Nephron (organoid): Measurements from ENCODE around the gene SARNP.
A peak's percentile ranks its signal among the peaks of the same experiment; 100 is the strongest.

Source experiments
- H3K27ac Mint-ChIP-seq, 3 experiments: 2 replicates each; pipeline ENCODE4 v1.8.0; 2020; ENCODE audit warnings: mixed read lengths in 3 of 3, mild to moderate bottlenecking in 2 of 3, moderate library complexity in 1 of 3
- H3K27me3 Mint-ChIP-seq: 2 replicates; pipeline ENCODE4 v1.8.0; 2021; ENCODE audit warnings: low read depth, mild to moderate bottlenecking, moderate library complexity, mixed read lengths
- H3K36me3 Mint-ChIP-seq: 2 replicates; pipeline ENCODE4 v1.8.0; 2020; ENCODE audit warnings: low read depth, mixed read lengths
- H3K4me1 Mint-ChIP-seq: 2 replicates; pipeline ENCODE4 v1.8.0; 2020; ENCODE audit warnings: mixed read lengths
- H3K4me3 Mint-ChIP-seq, 3 experiments: 2 replicates each; pipeline ENCODE4 v1.8.0; 2020; ENCODE audit warnings: mild to moderate bottlenecking in 3 of 3, mixed read lengths in 3 of 3, moderate library complexity in 2 of 3
- H3K9me3 Mint-ChIP-seq: 2 replicates; pipeline ENCODE4 v1.8.0; 2020; ENCODE audit warnings: mixed read lengths
- TF ChIP-seq, protein P1 (sequence below), 3 experiments: fragments of 200-600 bp; sonication (generic); IDR thresholded peaks; one replicate each; pipeline ENCODE4 v1.5.0; 2021; ENCODE audit warnings: antibody characterized with exemption in 3 of 3; ENCODE audit not compliant: unreplicated experiment in 3 of 3

Gene SARNP

DNA sequence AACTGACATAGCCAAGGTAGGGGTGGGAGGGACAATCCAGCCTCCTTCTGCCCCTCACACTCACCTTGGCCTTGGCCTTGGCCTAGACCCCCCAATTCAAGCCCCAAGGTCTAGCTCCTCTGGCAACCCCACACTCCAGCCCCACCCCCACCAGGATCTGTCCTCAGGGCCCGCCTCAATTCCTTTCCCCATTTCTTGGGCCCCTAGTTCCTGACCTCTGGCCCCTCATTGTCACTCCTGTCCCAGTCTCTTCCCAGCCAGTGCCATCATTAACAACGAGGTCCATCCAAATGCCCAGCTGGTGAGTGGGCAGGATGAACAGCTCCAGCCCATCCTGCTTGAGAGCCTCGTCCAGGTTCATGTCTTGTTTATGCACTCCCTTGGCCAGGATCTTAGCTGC, 81.4 kb downstream of the SARNP start:
- peak overlapping the region; percentile 92 to 96 (median 94) for H3K27ac Mint-ChIP-seq
- H3K4me1 Mint-ChIP-seq: peaks cover 29% of the 10 kb centered on the region
- TF ChIP-seq, protein P1, sequence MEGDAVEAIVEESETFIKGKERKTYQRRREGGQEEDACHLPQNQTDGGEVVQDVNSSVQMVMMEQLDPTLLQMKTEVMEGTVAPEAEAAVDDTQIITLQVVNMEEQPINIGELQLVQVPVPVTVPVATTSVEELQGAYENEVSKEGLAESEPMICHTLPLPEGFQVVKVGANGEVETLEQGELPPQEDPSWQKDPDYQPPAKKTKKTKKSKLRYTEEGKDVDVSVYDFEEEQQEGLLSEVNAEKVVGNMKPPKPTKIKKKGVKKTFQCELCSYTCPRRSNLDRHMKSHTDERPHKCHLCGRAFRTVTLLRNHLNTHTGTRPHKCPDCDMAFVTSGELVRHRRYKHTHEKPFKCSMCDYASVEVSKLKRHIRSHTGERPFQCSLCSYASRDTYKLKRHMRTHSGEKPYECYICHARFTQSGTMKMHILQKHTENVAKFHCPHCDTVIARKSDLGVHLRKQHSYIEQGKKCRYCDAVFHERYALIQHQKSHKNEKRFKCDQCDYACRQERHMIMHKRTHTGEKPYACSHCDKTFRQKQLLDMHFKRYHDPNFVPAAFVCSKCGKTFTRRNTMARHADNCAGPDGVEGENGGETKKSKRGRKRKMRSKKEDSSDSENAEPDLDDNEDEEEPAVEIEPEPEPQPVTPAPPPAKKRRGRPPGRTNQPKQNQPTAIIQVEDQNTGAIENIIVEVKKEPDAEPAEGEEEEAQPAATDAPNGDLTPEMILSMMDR (IDR thresholded peaks at IDR 0.05; ENCODE audit: unreplicated experiment in 3 of 3): no peak
- no peaks in the 10 kb centered on the region for H3K9me3 Mint-ChIP-seq
- H3K27me3 Mint-ChIP-seq: no peaks in the 10 kb centered on the region
- no peaks in the 10 kb centered on the region for H3K36me3 Mint-ChIP-seq
- H3K4me3 Mint-ChIP-seq: peak overlapping the region in 2 of 3 experiments; percentile 7 to 35

DNA sequence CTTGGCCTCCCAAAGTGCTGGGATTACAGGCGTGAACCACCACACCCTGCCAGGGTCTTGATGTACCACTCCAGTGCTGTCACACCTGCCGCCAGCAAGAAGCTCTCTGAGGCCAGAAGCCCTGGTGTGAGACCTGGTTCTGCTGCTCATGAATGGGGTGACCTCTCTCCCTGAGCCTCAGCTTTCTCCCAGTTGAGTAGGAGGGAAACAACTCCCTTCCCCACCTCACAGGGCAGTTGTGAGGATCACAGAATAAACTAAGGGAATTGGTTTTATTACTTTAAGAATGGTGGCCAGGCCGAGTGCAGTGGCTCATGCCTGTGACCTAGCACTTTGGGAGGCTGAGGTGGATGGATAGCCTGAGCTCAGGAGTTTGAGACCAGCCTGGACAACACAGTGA, 82.9 kb downstream of the SARNP start:
- no peak overlapping the region for H3K27ac Mint-ChIP-seq
- peaks cover 44% of the 10 kb centered on the region for H3K4me1 Mint-ChIP-seq
- H3K36me3 Mint-ChIP-seq: no peaks in the 10 kb centered on the region

DNA sequence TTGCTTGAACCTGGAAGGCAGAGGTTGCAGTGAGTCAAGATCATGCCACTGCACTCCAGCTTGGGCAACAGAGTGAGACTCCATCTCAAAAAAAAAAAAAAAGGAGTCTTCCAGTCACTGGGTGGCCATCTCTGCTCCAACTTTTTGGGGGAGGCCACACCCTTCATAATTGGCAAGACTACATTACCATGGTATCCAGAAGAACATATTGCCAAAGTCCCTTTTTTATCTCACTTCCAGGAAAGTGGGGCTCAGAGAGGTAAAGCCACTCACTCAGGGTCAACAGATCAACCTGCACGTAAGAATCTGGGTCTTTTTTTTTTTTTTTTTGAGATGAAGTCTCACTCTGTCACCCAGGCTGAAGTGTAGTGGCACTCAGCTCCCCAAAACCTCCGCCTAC, 83.7 kb downstream of the SARNP start:
- H3K4me3 Mint-ChIP-seq: no peak overlapping the region

More for the DNA sequence above, 82.9 kb downstream of the SARNP start:
- Mint-ChIP-seq H3K4me3 (no peak overlapping the region), H3K27me3 (no peaks in the 10 kb centered on the region), H3K9me3 (no peaks in the 10 kb centered on the region)
- TF ChIP-seq, protein P1 (IDR thresholded peaks at IDR 0.05; ENCODE audit: unreplicated experiment in 3 of 3): no peak

DNA sequence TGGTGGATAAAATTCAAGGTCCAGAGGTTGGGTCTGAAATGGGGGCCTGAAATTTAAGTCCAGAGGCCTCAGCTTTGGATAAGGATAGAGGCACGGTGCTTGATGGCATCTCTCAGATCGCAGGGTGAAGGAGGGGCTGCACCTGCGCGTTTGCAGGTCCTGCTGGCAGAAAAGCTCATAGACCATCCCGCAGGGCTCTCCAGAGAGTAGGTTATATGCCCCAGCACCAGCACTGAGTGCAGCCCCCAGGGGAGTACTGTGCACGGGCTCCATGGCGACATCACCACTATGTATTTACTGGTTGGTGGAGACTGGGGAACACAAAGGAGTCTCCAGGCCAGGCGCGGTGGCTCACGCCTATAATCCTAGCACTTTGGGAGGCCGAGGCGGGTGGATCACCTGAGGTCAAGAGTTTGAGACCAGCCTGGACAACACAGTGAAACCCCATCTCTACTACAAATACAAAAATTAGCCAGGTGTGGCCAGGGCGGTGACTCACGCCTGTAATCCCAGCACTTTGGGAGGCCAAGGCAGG, 84.4 kb downstream of the SARNP start:
- Mint-ChIP-seq H3K27ac (no peak overlapping the region), H3K27me3 (no peaks in the 10 kb centered on the region), H3K4me1 (peaks cover 37% of the 10 kb centered on the region), H3K36me3 (no peaks in the 10 kb centered on the region), H3K4me3 (no peak overlapping the region), H3K9me3 (no peaks in the 10 kb centered on the region)
- TF ChIP-seq, protein P1 (IDR thresholded peaks at IDR 0.05; ENCODE audit: unreplicated experiment in 3 of 3): no peak

More for the DNA sequence above, 83.7 kb downstream of the SARNP start:
- Mint-ChIP-seq H3K4me1 (peaks cover 43% of the 10 kb centered on the region), H3K9me3 (no peaks in the 10 kb centered on the region), H3K27me3 (no peaks in the 10 kb centered on the region), H3K27ac (no peak overlapping the region), H3K36me3 (no peaks in the 10 kb centered on the region)
- TF ChIP-seq, protein P1 (IDR thresholded peaks at IDR 0.05; ENCODE audit: unreplicated experiment in 3 of 3): no peak

DNA sequence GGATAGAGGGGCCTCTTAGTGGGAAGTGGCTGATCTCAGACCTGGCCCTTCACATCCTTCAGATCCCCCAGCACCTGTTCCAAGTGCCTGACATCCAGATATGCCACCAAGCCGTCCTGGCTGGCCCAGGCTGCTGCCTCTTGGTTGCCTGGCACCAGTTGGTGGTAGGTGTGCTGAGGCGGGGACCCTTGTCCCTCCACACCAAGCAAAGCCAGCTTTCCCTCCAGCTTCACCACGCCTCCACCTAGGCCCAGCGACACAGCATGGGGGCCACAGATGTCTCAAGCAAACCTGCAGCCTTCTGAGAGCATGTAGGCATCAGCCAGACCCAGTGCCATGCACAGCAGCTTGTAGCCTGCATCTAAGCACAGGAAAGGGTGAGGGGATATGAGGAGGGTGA, 85.2 kb downstream of the SARNP start:
- TF ChIP-seq, protein P1 (IDR thresholded peaks at IDR 0.05; ENCODE audit: unreplicated experiment in 3 of 3): no peak
- no peak overlapping the region for H3K4me3 Mint-ChIP-seq
- no peaks in the 10 kb centered on the region for H3K9me3 Mint-ChIP-seq
- peaks cover 4% of the 10 kb centered on the region for H3K36me3 Mint-ChIP-seq
- H3K4me1 Mint-ChIP-seq: peaks cover 34% of the 10 kb centered on the region
- no peaks in the 10 kb centered on the region for H3K27me3 Mint-ChIP-seq
- H3K27ac Mint-ChIP-seq: peak overlapping the region in 2 of 3 experiments; percentile 23 to 26
